Pancreas (tissue), 10 donors: ENCODE measurements around the gene RHBDD3. TPM values are rescaled to one million over a fixed set of nuclear protein-coding genes. Genes with fewer than 3 reads are reported as not detected.

Source experiments
- ATAC-seq, 4 donors: fragments of 200-7000 bp; cut with Tn5 transposase; one replicate each; pipeline versions ENCODE4 v1.8.0 to v1.9.1; 2020; ENCODE audit warnings: mild to moderate bottlenecking in 4 of 4, moderate library complexity in 4 of 4
- DNase-seq, 6 donors: peaks; one replicate each; pipeline ENCODE4 v3.0.0-alpha.2; 2020
- FAIRE-seq: peaks from 2 replicates; lab custom pipeline; 2012; peaks lifted over from hg19 to GRCh38; lab: Jason Lieb, UNC
- H3K27ac ChIP-seq, 4 donors: fragments of 200-600 bp; sonication (generic); 1 replicate in 3 of 4; 2 replicates in 1 of 4; pipeline versions ENCODE4 v1.5.0 to v1.8.0; 2020
- H3K27me3 ChIP-seq, 4 donors: fragments of 200-600 bp; one replicate each; pipeline ENCODE4 v1.8.0; 2021
- H3K36me3 ChIP-seq, 3 donors: fragments of 200-600 bp; sonication (generic) in 1 of 3; one replicate each; pipeline versions ENCODE4 v1.5.0 to v1.8.0; 2020 to 2021
- H3K4me1 ChIP-seq, 3 donors: fragments of 200-600 bp; one replicate each; pipeline ENCODE4 v1.8.0; 2021
- H3K4me3 ChIP-seq, 4 donors: fragments of 200-600 bp; sonication (generic) in 2 of 4; one replicate each; pipeline versions ENCODE4 v1.5.0 to v1.8.0; 2020 to 2021
- H3K9me3 ChIP-seq, 4 donors: fragments of 200-600 bp; one replicate each; pipeline ENCODE4 v1.8.0; 2021
- WGBS, 2 donors: extraction: QIAGEN DNeasy Blood & Tissue Kit; methylation state at CpG; one replicate each; pipeline ENCODE4 v1.1.7; 2013; 5-methylcytosine and 5-hydroxymethylcytosine counted together
- intact Hi-C, 3 donors: fragments of 100-400 bp; cut with DNase I; formaldehyde crosslinking; loops; one replicate each; pipeline versions ENCODE4 v1.11.1 to v1.14.2; 2022
- polyA plus RNA-seq, 2 donors: library from polyadenylated mRNA; stranded (reverse); fragments of 200-250 nt; gene quantifications; one replicate each; pipeline ENCODE4 v1.2.3, GENCODE V29; 2013
- total RNA-seq, 6 donors: library from RNA; stranded (reverse); fragmentation: NEBNext Ultra II Directional in 4 of 6; extraction: Animal tissue kit (Norgen Biotek cat#: 25700) in 4 of 6; gene quantifications; one replicate each; pipeline versions ENCODE4 v1.2.1 to v1.2.4, GENCODE V29; 2021 to 2023
- TF ChIP-seq, protein P1 (sequence below), 4 donors: fragments of 200-600 bp; sonication (generic) in 3 of 4; IDR thresholded peaks; one replicate each; pipeline versions ENCODE4 v1.5.0 to v1.8.0; 2021; ENCODE audit warnings: antibody characterized with exemption in 4 of 4
- donor health status: healthy with polysubstance abuse.
- donor health status: DM: no; HTN: no; CAD: no; lungs with moderate emphysema.
- donor health status: DM: no; HTN: no; CAD: no.
- donor health status: control.
- donor health status: control.
- donor health status: Bipolar disorder and iron deficiency.
- donor health status: DM: yes; HTN: yes; CAD: no.
- donor health status: DM: no; HTN: no; CAD: no.
- donor health status: DM: no; HTN: no; CAD: no.
- donor health status: DM: yes; HTN: yes; CAD: no.

RHBDD3 gene
- total and polyA plus RNA-seq, 8 donors: 5.4 to 38.2 (median 10.1) TPM

DNA sequence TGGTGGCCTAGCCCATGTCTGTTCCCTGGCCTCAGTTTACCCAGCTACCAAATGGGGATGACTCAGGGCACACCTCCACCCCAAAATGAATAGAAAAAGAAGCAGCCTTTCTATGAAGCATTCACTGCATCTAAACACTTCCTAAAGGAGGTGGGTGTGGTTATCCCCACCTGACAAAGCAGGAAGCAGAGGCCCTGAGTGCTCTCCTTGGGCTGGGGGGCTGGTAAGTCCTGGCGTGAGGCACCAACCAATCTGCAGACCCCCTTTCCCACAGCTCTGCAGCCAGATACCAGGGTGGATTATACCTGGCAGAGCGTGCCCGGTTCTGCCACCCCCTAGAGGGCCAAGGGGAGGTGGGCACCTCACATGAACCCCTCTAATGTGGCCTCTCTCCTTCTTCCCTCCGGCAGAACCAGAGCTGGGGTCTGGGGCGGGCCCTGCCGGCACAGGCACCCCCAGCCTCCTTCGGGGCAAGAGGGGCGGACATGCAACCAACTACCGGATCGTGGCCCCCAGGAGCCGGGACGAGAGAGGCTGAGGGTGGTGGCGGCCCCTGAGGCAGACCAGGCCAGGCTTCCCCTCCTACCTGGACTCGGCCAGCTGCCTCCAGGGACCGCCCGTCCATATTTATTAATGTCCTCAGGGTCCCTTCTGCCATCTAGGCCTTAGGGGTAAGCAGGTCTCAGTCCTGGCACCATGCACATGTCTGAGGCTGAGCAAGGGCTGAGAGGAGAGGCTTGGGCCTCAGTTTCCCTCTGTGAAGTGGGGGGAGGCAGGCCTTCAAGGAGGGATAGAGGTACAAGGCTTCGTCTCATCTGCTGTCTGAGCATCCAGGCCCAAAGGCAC is 9.2 kb downstream of the RHBDD3 start:
- H3K4me1 ChIP-seq: peaks cover 0 to 2% (median 0%) of the 10 kb centered on the region in 3 donors
- intact Hi-C loops: no loop called here
- no peak overlapping the region for H3K27ac ChIP-seq
- no peak for ATAC-seq
- no peak for FAIRE-seq
- H3K4me3 ChIP-seq: no peak overlapping the region
- no peaks in the 10 kb centered on the region for H3K27me3 ChIP-seq
- H3K9me3 ChIP-seq: no peaks in the 10 kb centered on the region
- WGBS, 2 donors: 91 to 92% methylated on average over 10 to 17 of the region's 17 CpGs
- DNase-seq: no peak
- TF ChIP-seq, protein P1, sequence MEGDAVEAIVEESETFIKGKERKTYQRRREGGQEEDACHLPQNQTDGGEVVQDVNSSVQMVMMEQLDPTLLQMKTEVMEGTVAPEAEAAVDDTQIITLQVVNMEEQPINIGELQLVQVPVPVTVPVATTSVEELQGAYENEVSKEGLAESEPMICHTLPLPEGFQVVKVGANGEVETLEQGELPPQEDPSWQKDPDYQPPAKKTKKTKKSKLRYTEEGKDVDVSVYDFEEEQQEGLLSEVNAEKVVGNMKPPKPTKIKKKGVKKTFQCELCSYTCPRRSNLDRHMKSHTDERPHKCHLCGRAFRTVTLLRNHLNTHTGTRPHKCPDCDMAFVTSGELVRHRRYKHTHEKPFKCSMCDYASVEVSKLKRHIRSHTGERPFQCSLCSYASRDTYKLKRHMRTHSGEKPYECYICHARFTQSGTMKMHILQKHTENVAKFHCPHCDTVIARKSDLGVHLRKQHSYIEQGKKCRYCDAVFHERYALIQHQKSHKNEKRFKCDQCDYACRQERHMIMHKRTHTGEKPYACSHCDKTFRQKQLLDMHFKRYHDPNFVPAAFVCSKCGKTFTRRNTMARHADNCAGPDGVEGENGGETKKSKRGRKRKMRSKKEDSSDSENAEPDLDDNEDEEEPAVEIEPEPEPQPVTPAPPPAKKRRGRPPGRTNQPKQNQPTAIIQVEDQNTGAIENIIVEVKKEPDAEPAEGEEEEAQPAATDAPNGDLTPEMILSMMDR (IDR thresholded peaks at IDR 0.05): no peak
- H3K36me3 ChIP-seq: no peaks in the 10 kb centered on the region

DNA sequence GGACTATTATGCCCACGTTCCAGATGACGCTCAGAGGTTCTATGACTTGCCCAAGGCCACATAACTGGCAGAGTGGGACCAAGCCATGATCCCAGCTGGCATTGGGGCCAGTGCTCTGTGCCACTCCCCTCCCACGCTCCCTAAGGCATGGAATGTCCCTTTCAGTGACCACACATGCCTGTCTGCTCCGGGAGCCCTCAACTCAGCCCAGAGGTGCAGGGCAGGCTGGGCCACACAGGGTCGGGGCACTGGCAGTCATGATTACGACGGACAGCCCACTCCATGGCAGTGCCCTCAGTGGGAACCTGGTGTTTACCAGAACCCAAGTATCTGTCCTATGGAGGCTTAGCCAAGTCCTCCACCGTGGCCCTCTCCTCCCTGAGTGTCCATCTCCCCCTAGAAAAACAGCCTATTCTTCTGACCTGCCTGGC is 10.0 kb downstream of the RHBDD3 start:
- DNase-seq (peak in 3 of 6 donors; percentile 48 to 62 (median 56)), FAIRE-seq (no peak), ATAC-seq (peak; percentile 34 to 70 (median 58))
- Histone ChIP-seq H3K27ac (no peak overlapping the region), H3K27me3 (no peaks in the 10 kb centered on the region), H3K4me1 (no peaks in the 10 kb centered on the region), H3K9me3 (no peaks in the 10 kb centered on the region), H3K4me3 (no peak overlapping the region), H3K36me3 (no peaks in the 10 kb centered on the region)
- TF ChIP-seq, protein P1 (IDR thresholded peaks at IDR 0.05): no peak
- intact Hi-C loops: no loop called here
- WGBS, 2 donors: 59 to 64% methylated on average over 8 of the region's 8 CpGs

DNA sequence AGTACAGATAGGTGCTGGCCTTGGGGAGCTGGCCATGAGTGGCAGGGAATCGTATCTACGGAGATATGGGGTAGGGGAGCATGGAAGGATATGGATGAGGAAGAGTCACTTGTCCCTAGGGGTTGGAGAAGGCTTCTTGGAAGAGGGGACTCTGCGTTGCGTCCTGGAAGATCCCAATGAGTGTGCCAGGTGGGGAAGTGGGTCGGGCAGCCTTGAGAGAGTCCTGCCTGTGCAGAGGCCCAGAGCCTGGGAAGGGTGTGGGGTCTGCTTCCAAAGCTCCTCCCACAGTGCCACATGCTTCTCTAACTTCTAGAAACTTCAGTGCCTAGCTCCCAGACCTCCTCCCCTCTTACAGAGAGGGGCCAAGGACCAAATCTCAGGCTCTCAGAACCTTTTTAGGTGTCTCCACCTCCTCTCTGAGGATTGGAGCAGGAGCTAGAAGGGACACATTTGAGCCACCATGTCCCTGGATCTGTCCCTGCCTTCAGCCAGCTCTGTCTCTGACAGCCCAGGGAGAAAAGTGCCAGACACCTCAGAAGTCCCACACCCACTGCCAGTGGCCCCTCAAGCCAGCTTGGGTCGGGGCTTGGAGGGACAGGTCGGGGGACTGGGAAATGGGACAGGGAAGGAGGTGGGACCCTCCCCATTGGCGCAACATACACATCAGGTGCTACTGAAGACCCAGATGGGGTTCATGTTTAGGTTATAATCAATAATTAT is 11.0 kb downstream of the RHBDD3 start:
- intact Hi-C loops: no loop called here
- DNase-seq (no peak), ATAC-seq (no peak), FAIRE-seq (no peak)
- Histone ChIP-seq H3K36me3 (no peaks in the 10 kb centered on the region), H3K4me3 (no peak overlapping the region), H3K27me3 (no peaks in the 10 kb centered on the region), H3K9me3 (no peaks in the 10 kb centered on the region), H3K27ac (no peak overlapping the region), H3K4me1 (no peaks in the 10 kb centered on the region)
- 78 to 84% methylated on average over 8 of the region's 8 CpGs for WGBS, 2 donors
- TF ChIP-seq, protein P1 (IDR thresholded peaks at IDR 0.05): no peak

DNA sequence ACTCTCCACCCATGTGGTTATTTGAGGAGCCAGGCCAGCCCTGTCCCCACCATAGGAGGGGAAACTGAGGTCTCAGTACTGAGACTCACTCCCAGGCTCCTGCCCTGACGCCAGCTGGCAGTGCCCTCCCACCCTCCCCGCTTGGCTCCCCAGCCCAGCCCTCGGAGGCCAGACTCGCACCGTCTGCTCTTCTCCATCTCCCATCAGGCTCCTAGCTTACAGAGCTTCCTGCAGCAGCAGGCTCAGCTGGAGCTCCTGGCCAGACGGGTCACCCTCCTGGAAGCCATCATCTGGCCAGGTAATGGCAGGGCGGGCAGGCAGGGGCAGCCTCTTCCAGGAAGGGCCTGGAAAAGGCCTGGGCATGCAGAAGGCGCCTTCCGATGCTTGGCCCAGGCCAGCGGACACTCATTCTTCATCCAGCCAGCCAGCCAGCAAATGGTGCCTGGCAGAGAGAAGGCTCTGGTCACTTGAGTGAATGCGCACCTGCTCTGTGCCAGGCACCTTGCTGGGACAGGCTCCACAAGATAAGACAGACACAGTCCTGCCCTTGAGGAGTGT is 12.6 kb downstream of the RHBDD3 start:
- Histone ChIP-seq H3K27ac (no peak overlapping the region), H3K4me3 (no peak overlapping the region), H3K36me3 (no peaks in the 10 kb centered on the region), H3K9me3 (no peaks in the 10 kb centered on the region), H3K4me1 (no peaks in the 10 kb centered on the region), H3K27me3 (no peaks in the 10 kb centered on the region)
- 96% methylated on average over 10 to 11 of the region's 11 CpGs for WGBS, 2 donors
- TF ChIP-seq, protein P1 (IDR thresholded peaks at IDR 0.05): no peak
- intact Hi-C loops: no loop called here
- FAIRE-seq (no peak), DNase-seq (no peak), ATAC-seq (no peak)
